HAP-1 (cell line): Measurements from ENCODE around the gene NUBP2.

ENCODE experiments used
- DNase-seq, 2 experiments: peaks; one replicate each; pipeline ENCODE4 v3.0.0-alpha.2; 2016 to 2020; ENCODE audit warnings: low spot score in 2 of 2
- H3K27me3 ChIP-seq: fragments of 250-450 bp; sonication (Bioruptor Pico); 2 replicates; pipeline ENCODE4 v1.5.1; 2020; ENCODE audit warnings: low read depth, mild to moderate bottlenecking, moderate library complexity
- H3K36me3 ChIP-seq: fragments of 250-450 bp; sonication (Bioruptor Pico); replicated peaks from 2 replicates; pipeline ENCODE4 v1.5.1; 2020; ENCODE audit warnings: mild to moderate bottlenecking
- H3K4me1 ChIP-seq: fragments of 250-450 bp; sonication (Bioruptor Pico); 2 replicates; pipeline ENCODE4 v1.5.1; 2020; ENCODE audit warnings: mild to moderate bottlenecking
- H3K4me3 ChIP-seq: fragments of 250-450 bp; sonication (Bioruptor Pico); 2 replicates; pipeline ENCODE4 v1.5.1; 2020; ENCODE audit warnings: mild to moderate bottlenecking, moderate library complexity
- H3K9me3 ChIP-seq: fragments of 250-450 bp; sonication (Bioruptor Pico); 2 replicates; pipeline ENCODE4 v1.5.1; 2020; ENCODE audit warnings: mild to moderate bottlenecking, moderate library complexity
- in situ Hi-C: fragments of 300-500 bp; cut with MboI; formaldehyde crosslinking; loops from 3 replicates; pipeline ENCODE4 v1.14.3; 2020; ENCODE audit warnings: low sequenced_read_pairs, inconsistent platforms, mixed read lengths

Gene NUBP2

DNA sequence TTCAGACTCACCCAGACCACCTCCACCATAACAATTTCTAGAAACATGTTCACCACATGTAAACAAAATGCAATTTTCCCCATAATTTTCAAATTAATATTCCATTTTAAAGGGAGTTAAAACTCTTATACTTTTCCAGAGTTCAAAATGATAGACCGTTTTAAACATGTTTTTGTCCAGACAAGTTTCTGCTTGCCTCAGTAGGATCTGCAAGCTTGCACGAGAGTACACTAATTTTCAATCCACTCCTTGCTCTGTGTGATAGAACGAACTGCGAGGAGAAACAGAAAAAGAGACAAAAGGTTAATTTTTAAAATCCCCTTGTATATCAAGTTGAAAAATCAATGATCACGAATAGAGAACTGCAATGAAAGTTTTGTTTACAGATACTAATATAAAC is 51.3 kb downstream of the NUBP2 start:
- no peaks in the 10 kb centered on the region for H3K9me3 ChIP-seq
- no peak overlapping the region for H3K4me3 ChIP-seq
- no peaks in the 10 kb centered on the region for H3K27me3 ChIP-seq
- no peak for DNase-seq
- no peaks in the 10 kb centered on the region; the same call in 1 of the 2 replicates for H3K36me3 ChIP-seq
- H3K4me1 ChIP-seq = no peaks in the 10 kb centered on the region
- in situ Hi-C loops = no loop called here
